Measurements from ENCODE around the gene CYP1A2. TPM values are rescaled to one million over a fixed set of nuclear protein-coding genes. Genes with fewer than 3 reads are reported as not detected.

Gene CYP1A2
- total RNA-seq, 2 experiments from 2014 or later, result not detected

DNA sequence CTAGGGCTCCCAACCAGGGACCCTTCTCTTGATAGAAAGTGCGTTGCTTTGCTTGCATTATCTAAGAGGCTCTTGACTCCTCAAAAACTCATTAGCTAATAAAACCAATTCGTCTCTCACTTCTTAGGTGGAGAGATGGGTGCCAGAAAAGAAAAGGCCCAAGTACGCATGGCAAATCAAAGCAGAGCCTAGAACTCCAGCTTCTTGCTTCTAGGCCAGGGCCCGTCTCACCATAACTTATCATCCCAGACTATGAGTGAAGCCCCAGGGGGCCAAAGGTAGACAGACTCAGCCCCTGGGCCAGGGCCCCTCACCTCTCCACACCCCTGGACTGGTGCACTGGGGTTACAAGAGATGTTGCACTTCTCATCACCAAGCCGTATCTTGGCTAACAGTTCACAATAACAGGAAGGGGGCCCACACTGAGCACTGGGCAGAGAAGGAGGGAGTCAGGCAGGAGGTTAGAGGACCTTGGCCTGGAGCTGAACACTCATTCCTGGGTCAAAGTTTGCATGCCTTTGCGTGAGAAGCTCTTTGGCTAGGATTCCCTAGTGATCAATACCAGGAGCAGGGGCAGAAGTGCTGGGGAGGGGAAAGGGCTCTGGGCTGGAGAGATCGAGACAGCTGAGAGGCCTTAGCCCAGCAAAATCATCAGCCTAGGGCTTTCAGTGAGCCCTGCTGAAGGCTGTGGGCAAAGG lies 17.9 kb upstream of the CYP1A2 start:
- Histone ChIP-seq H3K27ac (ENCODE audit: low read depth in 1 of 2, low read length in 2 of 2) (no peak overlapping the region), H3K27me3 (ENCODE audit: control insufficient read depth in 1 of 2, insufficient read depth in 2 of 2, low read length in 2 of 2) (peaks cover 9 to 18% of the 10 kb centered on the region in 2 experiments), H3K4me3 (ENCODE audit: low read length) (no peak overlapping the region), H3K4me1 (ENCODE audit: insufficient read depth, low read length) (peaks cover 13% of the 10 kb centered on the region), H3K36me3 (ENCODE audit: insufficient read depth, low read length) (no peaks in the 10 kb centered on the region), H3K9me3 (ENCODE audit: control insufficient read depth in 1 of 2, insufficient read depth in 1 of 2, low read length in 2 of 2) (no peaks in the 10 kb centered on the region)
- DNase-seq (no peak), ATAC-seq (ENCODE audit: poor library complexity) (no peak)
- H3K4me1 Mint-ChIP-seq (ENCODE audit: low read depth), result no peaks in the 10 kb centered on the region
- no peak overlapping the region for H3K4me3 Mint-ChIP-seq
- no peaks in the 10 kb centered on the region for H3K36me3 Mint-ChIP-seq (ENCODE audit: low read depth)
- no peaks in the 10 kb centered on the region for H3K9me3 Mint-ChIP-seq
- no peak overlapping the region for H3K27ac Mint-ChIP-seq
- ChIA-PET CTCF (no interaction called here), POLR2A (no interaction called here)
- TF ChIP-seq, protein P1, sequence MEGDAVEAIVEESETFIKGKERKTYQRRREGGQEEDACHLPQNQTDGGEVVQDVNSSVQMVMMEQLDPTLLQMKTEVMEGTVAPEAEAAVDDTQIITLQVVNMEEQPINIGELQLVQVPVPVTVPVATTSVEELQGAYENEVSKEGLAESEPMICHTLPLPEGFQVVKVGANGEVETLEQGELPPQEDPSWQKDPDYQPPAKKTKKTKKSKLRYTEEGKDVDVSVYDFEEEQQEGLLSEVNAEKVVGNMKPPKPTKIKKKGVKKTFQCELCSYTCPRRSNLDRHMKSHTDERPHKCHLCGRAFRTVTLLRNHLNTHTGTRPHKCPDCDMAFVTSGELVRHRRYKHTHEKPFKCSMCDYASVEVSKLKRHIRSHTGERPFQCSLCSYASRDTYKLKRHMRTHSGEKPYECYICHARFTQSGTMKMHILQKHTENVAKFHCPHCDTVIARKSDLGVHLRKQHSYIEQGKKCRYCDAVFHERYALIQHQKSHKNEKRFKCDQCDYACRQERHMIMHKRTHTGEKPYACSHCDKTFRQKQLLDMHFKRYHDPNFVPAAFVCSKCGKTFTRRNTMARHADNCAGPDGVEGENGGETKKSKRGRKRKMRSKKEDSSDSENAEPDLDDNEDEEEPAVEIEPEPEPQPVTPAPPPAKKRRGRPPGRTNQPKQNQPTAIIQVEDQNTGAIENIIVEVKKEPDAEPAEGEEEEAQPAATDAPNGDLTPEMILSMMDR (IDR thresholded peaks at IDR 0.05), result no peak
- H3K27me3 Mint-ChIP-seq, result peaks cover 33% of the 10 kb centered on the region
- intact Hi-C loops (cut with DNase I, micrococcal nuclease), result no loop called here

DNA sequence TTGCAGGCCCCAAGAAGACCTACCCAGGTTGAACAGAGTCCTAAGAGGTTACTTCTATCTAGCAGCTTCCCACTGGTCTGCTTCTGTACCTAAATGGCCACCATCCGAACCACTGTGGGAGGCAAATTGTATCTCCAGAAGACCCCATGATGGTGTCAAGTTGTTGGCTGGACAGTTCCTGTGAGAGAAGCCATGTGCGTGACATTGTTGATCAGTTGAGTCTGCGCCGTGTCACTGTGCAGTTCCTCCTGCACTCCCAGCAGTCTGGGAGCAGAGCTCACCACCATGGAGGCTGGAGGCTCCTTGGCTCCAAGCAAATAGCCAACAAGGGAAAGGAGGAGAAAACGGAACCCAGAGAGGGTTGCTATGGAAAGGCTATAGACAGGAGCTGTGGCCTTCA lies 15.8 kb upstream of the CYP1A2 start:
- POLR2A ChIA-PET, result interaction anchor here (0.6 kb wide), 1 partner anchor 14 kb away, joined by 3 read pairs; no protein-coding TSS in a partner anchor
- TF ChIP-seq, protein P1 (IDR thresholded peaks at IDR 0.05), result no peak
- Mint-ChIP-seq H3K27ac (no peak overlapping the region), H3K4me3 (no peak overlapping the region), H3K36me3 (ENCODE audit: low read depth) (no peaks in the 10 kb centered on the region), H3K9me3 (no peaks in the 10 kb centered on the region), H3K4me1 (ENCODE audit: low read depth) (no peaks in the 10 kb centered on the region), H3K27me3 (peaks cover 37% of the 10 kb centered on the region)
- no peaks in the 10 kb centered on the region for H3K4me1 ChIP-seq (ENCODE audit: insufficient read depth, low read length)
- no peaks in the 10 kb centered on the region for H3K9me3 ChIP-seq (ENCODE audit: control insufficient read depth in 1 of 2, insufficient read depth in 1 of 2, low read length in 2 of 2)
- no peak overlapping the region for H3K27ac ChIP-seq (ENCODE audit: low read depth in 1 of 2, low read length in 2 of 2)
- no peaks in the 10 kb centered on the region for H3K36me3 ChIP-seq (ENCODE audit: insufficient read depth, low read length)
- no peak overlapping the region for H3K4me3 ChIP-seq (ENCODE audit: low read length)
- peaks cover 9 to 18% of the 10 kb centered on the region in 2 experiments for H3K27me3 ChIP-seq (ENCODE audit: control insufficient read depth in 1 of 2, insufficient read depth in 2 of 2, low read length in 2 of 2)
- CTCF ChIA-PET, result no interaction called here
- ATAC-seq (ENCODE audit: poor library complexity), result no peak
- intact Hi-C loops (cut with DNase I, micrococcal nuclease), result no loop called here
- DNase-seq, result no peak

- ATAC-seq (ENCODE audit: poor library complexity) (no peak), DNase-seq (no peak)
- TF ChIP-seq, protein P1 (IDR thresholded peaks at IDR 0.05), result no peak
- no peak overlapping the region for H3K4me3 ChIP-seq (ENCODE audit: low read length)
- Mint-ChIP-seq H3K36me3 (ENCODE audit: low read depth) (no peaks in the 10 kb centered on the region), H3K27me3 (peaks cover 37% of the 10 kb centered on the region), H3K4me1 (ENCODE audit: low read depth) (no peaks in the 10 kb centered on the region), H3K27ac (no peak overlapping the region), H3K9me3 (peaks cover 3% of the 10 kb centered on the region), H3K4me3 (no peak overlapping the region)
- peaks cover 9 to 18% of the 10 kb centered on the region in 2 experiments for H3K27me3 ChIP-seq (ENCODE audit: control insufficient read depth in 1 of 2, insufficient read depth in 2 of 2, low read length in 2 of 2)
- CTCF ChIA-PET, result no interaction called here
- no peaks in the 10 kb centered on the region for H3K9me3 ChIP-seq (ENCODE audit: control insufficient read depth in 1 of 2, insufficient read depth in 1 of 2, low read length in 2 of 2)
- H3K27ac ChIP-seq (ENCODE audit: low read depth in 1 of 2, low read length in 2 of 2), result no peak overlapping the region
- POLR2A ChIA-PET, result no interaction called here
- no peaks in the 10 kb centered on the region for H3K4me1 ChIP-seq (ENCODE audit: insufficient read depth, low read length)
- intact Hi-C loops (cut with DNase I, micrococcal nuclease), result no loop called here
- H3K36me3 ChIP-seq (ENCODE audit: insufficient read depth, low read length), result no peaks in the 10 kb centered on the region
Measured at GRCh38 chr15:74733269-74733668, 15.4 kb upstream of the CYP1A2 start.

Measured in CD4-positive, alpha-beta T cell (primary cell).